GM23248 (cell line): ENCODE measurements around the gene PSMB4. TPM values are rescaled to one million over a fixed set of nuclear protein-coding genes. Genes with fewer than 3 reads are reported as not detected.

Experiments
- DNase-seq: peaks from one replicate; pipeline ENCODE4 v3.0.0-alpha.2; 2015
- H2AFZ ChIP-seq: fragments of 200-600 bp; sonication (generic); 2 replicates; pipeline ENCODE4 v1.6.1; 2016; ENCODE audit warnings: antibody characterized with exemption
- H3F3A ChIP-seq: fragments of 200-600 bp; sonication (generic); 2 replicates; pipeline ENCODE4 v1.6.1; 2016; ENCODE audit warnings: mild to moderate bottlenecking, antibody characterized with exemption, mixed run types; ENCODE audit not compliant: insufficient read depth
- H3K27ac ChIP-seq: fragments of 200-600 bp; sonication (generic); 2 replicates; pipeline ENCODE4 v1.5.1; 2016; ENCODE audit warnings: mild to moderate bottlenecking
- H3K27me3 ChIP-seq: fragments of 200-600 bp; sonication (generic); replicated peaks from 2 replicates; pipeline ENCODE4 v1.6.1; 2016; ENCODE audit warnings: mild to moderate bottlenecking; ENCODE audit not compliant: insufficient read depth
- H3K36me3 ChIP-seq: fragments of 200-600 bp; sonication (generic); 2 replicates; pipeline ENCODE4 v1.6.1; 2016; ENCODE audit warnings: low read depth, mild to moderate bottlenecking
- H3K4me1 ChIP-seq: fragments of 200-600 bp; sonication (generic); 2 replicates; pipeline ENCODE4 v1.6.1; 2016; ENCODE audit warnings: mild to moderate bottlenecking; ENCODE audit not compliant: insufficient read depth
- H3K4me2 ChIP-seq: fragments of 200-600 bp; sonication (generic); one replicate; pipeline ENCODE4 v1.6.1; 2016; ENCODE audit warnings: mild to moderate bottlenecking; ENCODE audit not compliant: unreplicated experiment
- H3K4me3 ChIP-seq: fragments of 200-600 bp; sonication (generic); 2 replicates; pipeline ENCODE4 v1.5.1; 2016; ENCODE audit warnings: mild to moderate bottlenecking
- H3K79me2 ChIP-seq: fragments of 200-600 bp; sonication (generic); 2 replicates; pipeline ENCODE4 v1.6.1; 2016; ENCODE audit warnings: mild to moderate bottlenecking; ENCODE audit not compliant: insufficient read depth
- H3K9ac ChIP-seq: fragments of 200-600 bp; sonication (generic); 2 replicates; pipeline ENCODE4 v1.6.1; 2016; ENCODE audit warnings: mild to moderate bottlenecking
- H3K9me2 ChIP-seq: fragments of 200-600 bp; sonication (generic); 2 replicates; pipeline ENCODE4 v1.6.1; 2016; ENCODE audit warnings: mixed run types, mild to moderate bottlenecking, moderate library complexity; ENCODE audit not compliant: insufficient read depth
- H3K9me3 ChIP-seq: fragments of 200-600 bp; sonication (generic); one replicate; pipeline ENCODE4 v1.6.1; 2017; ENCODE audit warnings: low read depth
- H4K20me1 ChIP-seq: fragments of 200-600 bp; sonication (generic); 2 replicates; pipeline ENCODE4 v1.6.0; 2016; ENCODE audit not compliant: insufficient read depth
- EZH2 ChIP-seq: fragments of 200-600 bp; sonication (generic); IDR thresholded peaks from 2 replicates; pipeline ENCODE4 v1.6.1; 2018; ENCODE audit warnings: antibody characterized with exemption, mild to moderate bottlenecking; ENCODE audit not compliant: insufficient read depth, poor library complexity, severe bottlenecking
- EZH2phosphoT487 ChIP-seq: fragments of 200-600 bp; sonication (generic); IDR thresholded peaks from 2 replicates; pipeline ENCODE4 v1.6.1; 2018; ENCODE audit warnings: antibody characterized with exemption, moderate library complexity, mild to moderate bottlenecking, low read depth; ENCODE audit not compliant: insufficient read depth
- WGBS, 2 experiments: methylation state at CpG; one replicate each; pipeline ENCODE4 v1.1.6; 2015 to 2017; ENCODE audit warnings: low lambda C conversion rate in 2 of 2, low coverage in 1 of 2; ENCODE audit errors: missing lambda C conversion rate in 2 of 2; 5-methylcytosine and 5-hydroxymethylcytosine counted together
- in situ Hi-C: fragments of 300-500 bp; cut with MboI; formaldehyde crosslinking; loops from 2 replicates; pipeline ENCODE4 v1.15.0; 2020
- polyA plus RNA-seq: library from polyadenylated mRNA; unstranded; fragments of >200 nt; fragmentation: Nextera tagmentation; extraction: Ambion mirVana; gene quantifications from 2 replicates; pipeline ENCODE4 v1.2.1, GENCODE V29; 2016
- small RNA-seq: library from RNA; depleted of rRNA; stranded (forward); fragments of <200 nt; gene quantifications from one replicate; pipeline ENCODE3, GENCODE V24; 2014; ENCODE audit warnings: low read depth, low replicate concordance
- total RNA-seq: library from RNA; depleted of rRNA; stranded (reverse); fragments of >200 nt; shearing (Covaris generic); gene quantifications from 2 replicates; pipeline ENCODE4 v1.2.3, GENCODE V29; 2014; rRNA removed

The PSMB4 gene
- total and polyA plus RNA-seq, 2 experiments from 2014 or later = 193 to 262 TPM

DNA sequence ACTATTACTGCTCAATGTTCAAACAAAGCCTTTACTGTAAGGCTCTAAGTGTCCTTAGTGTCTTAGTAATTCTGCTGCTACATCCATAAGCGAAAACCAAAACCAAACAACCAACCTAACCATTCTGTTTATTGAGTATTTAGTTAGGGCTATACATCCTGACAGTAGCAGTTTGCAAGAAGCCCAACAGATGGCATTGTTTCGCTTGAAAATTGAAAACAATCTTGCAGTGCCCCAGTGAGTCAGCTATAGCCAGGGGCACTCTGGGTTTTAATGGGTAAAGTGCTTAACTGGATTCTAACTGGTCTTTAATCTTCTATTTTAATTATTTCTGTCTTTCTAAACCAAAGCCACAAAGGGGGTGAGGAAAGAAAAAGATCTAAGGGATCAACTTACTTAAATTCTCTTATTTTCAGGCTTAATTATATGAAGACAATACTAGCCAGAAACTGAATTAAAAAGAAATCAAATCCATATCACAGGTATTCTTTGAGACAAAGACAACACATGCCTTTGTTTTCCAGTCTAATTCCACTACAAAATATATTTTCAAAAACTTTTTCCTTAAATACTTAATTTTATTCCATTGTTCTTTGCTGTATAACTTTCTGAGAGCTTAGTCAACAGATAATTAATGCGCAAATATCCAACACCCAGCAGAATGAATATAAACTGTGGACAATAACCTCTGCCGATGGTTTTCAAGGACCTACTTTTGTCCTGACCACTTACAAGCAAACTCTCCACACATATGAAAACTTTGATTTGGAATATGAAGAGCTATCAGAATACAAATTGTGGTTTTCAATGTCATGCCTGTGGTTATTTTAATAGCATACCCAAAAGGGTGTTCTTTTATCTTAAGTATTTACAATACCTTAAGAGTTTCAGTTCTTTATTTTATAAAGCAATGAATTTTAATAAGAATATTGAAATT is 44.7 kb downstream of the PSMB4 start:
- Histone ChIP-seq H4K20me1 (0 out of 2 replicates have a peak, but pooled peaks cover 15% of the 10 kb centered on the region), H3K4me1 (peaks cover 20% of the 10 kb centered on the region), H3K4me3 (no peak overlapping the region), H3F3A (peaks cover 13% of the 10 kb centered on the region), H3K9me2 (no peaks in the 10 kb centered on the region), H3K4me2 (peak overlapping the region; percentile 0), H3K9me3 (no peaks in the 10 kb centered on the region), H3K36me3 (peaks cover 8% of the 10 kb centered on the region; the same call in 1 of the 2 replicates), H3K27ac (peak overlapping the region; percentile 18; the same call in 1 of the 2 replicates), H3K27me3 (no peaks in the 10 kb centered on the region), H3K79me2 (peaks cover 100% of the 10 kb centered on the region), H3K9ac (no peak overlapping the region), H2AFZ (no peak overlapping the region)
- peak; percentile 90 for DNase-seq
- in situ Hi-C loops = no loop called here
- WGBS, 2 experiments = 57 to 58% methylated on average over 4 of the region's 4 CpGs
- TF ChIP-seq EZH2phosphoT487 (no peak), EZH2 (no peak)

- in situ Hi-C loops = no loop called here
- Histone ChIP-seq H3K79me2 (peaks cover 100% of the 10 kb centered on the region), H3F3A (peaks cover 13% of the 10 kb centered on the region), H3K36me3 (peaks cover 8% of the 10 kb centered on the region; the same call in 1 of the 2 replicates), H3K9me2 (no peaks in the 10 kb centered on the region), H3K4me2 (no peak overlapping the region), H2AFZ (no peak overlapping the region), H3K4me3 (no peak overlapping the region), H3K27me3 (no peaks in the 10 kb centered on the region), H3K9ac (0 out of 2 replicates have a peak overlapping the region, but pooled peaks have one; percentile 14), H3K27ac (peak overlapping the region; percentile 18; the same call in 1 of the 2 replicates), H3K4me1 (peaks cover 20% of the 10 kb centered on the region), H4K20me1 (0 out of 2 replicates have a peak, but pooled peaks cover 9% of the 10 kb centered on the region), H3K9me3 (no peaks in the 10 kb centered on the region)
- no peak for DNase-seq
- 90 to 94% methylated on average over 4 of the region's 4 CpGs for WGBS, 2 experiments
- no peak for TF ChIP-seq EZH2
- no peak for TF ChIP-seq EZH2phosphoT487
Measured at GRCh38 chr1:151444783-151445177, 45.4 kb downstream of the PSMB4 start.

DNA sequence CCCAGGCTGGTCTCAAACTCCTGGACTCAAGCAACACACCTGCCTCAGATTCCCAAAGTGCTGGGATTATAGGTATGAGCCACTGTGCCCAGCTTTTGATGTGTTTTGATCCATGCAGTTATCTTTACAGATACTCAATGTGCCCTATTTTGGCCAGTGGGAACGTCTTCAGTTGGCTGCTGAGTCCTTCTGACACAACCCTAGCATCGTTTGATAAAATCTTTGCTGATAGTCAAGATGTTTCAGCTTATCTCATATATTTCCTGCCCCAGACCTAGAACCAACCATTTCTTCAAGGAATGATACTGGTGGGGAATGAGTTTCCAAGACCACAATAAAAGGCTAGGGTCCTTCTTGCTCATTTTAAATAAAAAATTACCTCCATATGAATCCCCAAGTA is 48.3 kb downstream of the PSMB4 start:
- Histone ChIP-seq H3K9ac (no peak overlapping the region), H3K9me3 (no peaks in the 10 kb centered on the region), H3K27me3 (no peaks in the 10 kb centered on the region), H3K4me1 (peaks cover 20% of the 10 kb centered on the region), H3K27ac (no peak overlapping the region), H3K4me3 (no peak overlapping the region), H3K79me2 (peaks cover 100% of the 10 kb centered on the region), H3K36me3 (no peaks in the 10 kb centered on the region; the same call in 1 of the 2 replicates), H3K4me2 (no peak overlapping the region), H3K9me2 (no peaks in the 10 kb centered on the region), H3F3A (peaks cover 13% of the 10 kb centered on the region; the same call in 1 of the 2 replicates), H4K20me1 (no peaks in the 10 kb centered on the region), H2AFZ (no peak overlapping the region)
- in situ Hi-C loops = no loop called here
- no peak for TF ChIP-seq EZH2phosphoT487
- no peak for TF ChIP-seq EZH2
- 70 to 75% methylated on average over 2 of the region's 2 CpGs for WGBS, 2 experiments
- DNase-seq = no peak

Small RNA genes lying within 50 kb of the gene (small RNA-seq; reads per million reads assigned to genes)
- 1.1 reads per million, percentile 45 among the genes with 10 or more reads in this experiment for gene RNY4P25

Other genes with a start within 250 kb of the PSMB4 start
- gene TNFAIP8L2, start 242.9 kb upstream of the PSMB4 start, total RNA-seq = not detected in 2 replicates
- gene TNFAIP8L2, start 242.9 kb upstream of the PSMB4 start, polyA plus RNA-seq = not detected in 2 replicates
- gene LYSMD1, start 233.7 kb upstream of the PSMB4 start, total RNA-seq = 7.1 and 11.5 TPM in 2 replicates
- gene LYSMD1, start 233.7 kb upstream of the PSMB4 start, polyA plus RNA-seq = 3.4 and 4.4 TPM in 2 replicates
- gene SCNM1, start 233.4 kb upstream of the PSMB4 start, total RNA-seq = 27.7 and 35.2 TPM in 2 replicates
- gene SCNM1, start 233.4 kb upstream of the PSMB4 start, polyA plus RNA-seq = 73.3 and 77.4 TPM in 2 replicates
- not detected in 2 replicates for gene TMOD4, start 223.6 kb upstream of the PSMB4 start, total RNA-seq
- 0.24 TPM in 1 of 2 replicates, not detected in the other for gene TMOD4, start 223.6 kb upstream of the PSMB4 start, polyA plus RNA-seq
- 41.9 and 45.0 TPM in 2 replicates for gene VPS72, start 209.4 kb upstream of the PSMB4 start, total RNA-seq
- gene VPS72, start 209.4 kb upstream of the PSMB4 start, polyA plus RNA-seq = 45.0 and 46.5 TPM in 2 replicates
- gene PIP5K1A, start 201.0 kb upstream of the PSMB4 start, total RNA-seq = 53.5 and 62.8 TPM in 2 replicates
- 33.9 and 35.1 TPM in 2 replicates for gene PIP5K1A, start 201.0 kb upstream of the PSMB4 start, polyA plus RNA-seq
- gene PSMD4, start 144.8 kb upstream of the PSMB4 start, total RNA-seq = 130 and 164 TPM in 2 replicates
- gene PSMD4, start 144.8 kb upstream of the PSMB4 start, polyA plus RNA-seq = 166 and 175 TPM in 2 replicates
- gene ZNF687, start 117.3 kb upstream of the PSMB4 start, total RNA-seq = 16.9 and 21.5 TPM in 2 replicates
- gene ZNF687, start 117.3 kb upstream of the PSMB4 start, polyA plus RNA-seq = 3.0 and 3.6 TPM in 2 replicates
- gene PI4KB, start 72.2 kb upstream of the PSMB4 start, total RNA-seq = 51.7 and 65.9 TPM in 2 replicates
- 47.5 and 50.2 TPM in 2 replicates for gene PI4KB, start 72.2 kb upstream of the PSMB4 start, polyA plus RNA-seq
- gene RFX5, start 52.3 kb upstream of the PSMB4 start, total RNA-seq = 14.4 and 20.0 TPM in 2 replicates
- gene RFX5, start 52.3 kb upstream of the PSMB4 start, polyA plus RNA-seq = 11.0 and 11.3 TPM in 2 replicates
- 3.5 and 4.0 TPM in 2 replicates for gene SELENBP1, start 26.9 kb upstream of the PSMB4 start, total RNA-seq
- gene SELENBP1, start 26.9 kb upstream of the PSMB4 start, polyA plus RNA-seq = 3.0 and 3.8 TPM in 2 replicates
- 14.7 and 14.9 TPM in 2 replicates for gene POGZ, start 59.9 kb downstream of the PSMB4 start, total RNA-seq
- 11.6 and 15.5 TPM in 2 replicates for gene POGZ, start 59.9 kb downstream of the PSMB4 start, polyA plus RNA-seq
- gene CGN, start 111.8 kb downstream of the PSMB4 start, total RNA-seq = not detected in 2 replicates
- 0.06 TPM in 1 of 2 replicates, not detected in the other for gene CGN, start 111.8 kb downstream of the PSMB4 start, polyA plus RNA-seq
- 11.5 and 20.3 TPM in 2 replicates for gene TUFT1, start 140.7 kb downstream of the PSMB4 start, total RNA-seq
- 19.2 and 20.5 TPM in 2 replicates for gene TUFT1, start 140.7 kb downstream of the PSMB4 start, polyA plus RNA-seq
- gene SNX27, start 212.5 kb downstream of the PSMB4 start, total RNA-seq = 12.0 and 14.8 TPM in 2 replicates
- gene SNX27, start 212.5 kb downstream of the PSMB4 start, polyA plus RNA-seq = 17.9 and 18.0 TPM in 2 replicates